ENCODE measurements around the gene APBA2.
"Not testable (repeated sequence)": the region's sequence is repeated elsewhere in the genome, so short reads cannot be mapped to it uniquely, and the experiment has no call there.

APBA2 gene

GRCh38 chr15:29151484-29151857 lies 265.7 kb downstream of the APBA2 start:
- Histone ChIP-seq H3K36me3 (ENCODE audit: control insufficient read depth in 5 of 5, insufficient read depth in 5 of 5, low read length in 5 of 5) (no peaks in the 10 kb centered on the region), H3K27me3 (ENCODE audit: control insufficient read depth in 5 of 5, insufficient read depth in 4 of 5, low read length in 5 of 5) (no peaks in the 10 kb centered on the region), H3K27ac (ENCODE audit: low read depth, low read length) (no peak overlapping the region), H3K9me3 (ENCODE audit: control insufficient read depth in 5 of 5, low read length in 5 of 5) (peaks cover 0 to 13% (median 0%) of the 10 kb centered on the region in 5 donors), H3K9ac (ENCODE audit: low read length in 5 of 5) (no peak overlapping the region), H3K4me1 (ENCODE audit: control insufficient read depth in 5 of 5, insufficient read depth in 5 of 5, low read length in 5 of 5) (no peaks in the 10 kb centered on the region), H3K4me3 (ENCODE audit: low read depth in 1 of 5, low read length in 5 of 5) (no peak overlapping the region)

GRCh38 chr15:29156521-29156920 lies 270.7 kb downstream of the APBA2 start:
- no peak overlapping the region for H3K4me3 ChIP-seq (ENCODE audit: low read depth in 1 of 5, low read length in 5 of 5)
- H3K4me1 ChIP-seq (ENCODE audit: control insufficient read depth in 5 of 5, insufficient read depth in 5 of 5, low read length in 5 of 5): no peaks in the 10 kb centered on the region
- H3K27me3 ChIP-seq (ENCODE audit: control insufficient read depth in 5 of 5, insufficient read depth in 4 of 5, low read length in 5 of 5): no peaks in the 10 kb centered on the region
- H3K27ac ChIP-seq (ENCODE audit: low read depth, low read length): no peak overlapping the region
- H3K9me3 ChIP-seq (ENCODE audit: control insufficient read depth in 5 of 5, low read length in 5 of 5): peaks cover 6 to 22% (median 14%) of the 10 kb centered on the region in 5 donors
- H3K9ac ChIP-seq (ENCODE audit: low read length in 5 of 5): no peak overlapping the region
- no peaks in the 10 kb centered on the region for H3K36me3 ChIP-seq (ENCODE audit: control insufficient read depth in 5 of 5, insufficient read depth in 5 of 5, low read length in 5 of 5)

- Histone ChIP-seq H3K4me3 (ENCODE audit: low read depth in 1 of 5, low read length in 5 of 5) (no peak overlapping the region), H3K4me1 (ENCODE audit: control insufficient read depth in 5 of 5, insufficient read depth in 5 of 5, low read length in 5 of 5) (no peaks in the 10 kb centered on the region), H3K27ac (ENCODE audit: low read depth, low read length) (no peak overlapping the region)
Measured at GRCh38 chr15:29159771-29160455, 274.1 kb downstream of the APBA2 start.

DNA sequence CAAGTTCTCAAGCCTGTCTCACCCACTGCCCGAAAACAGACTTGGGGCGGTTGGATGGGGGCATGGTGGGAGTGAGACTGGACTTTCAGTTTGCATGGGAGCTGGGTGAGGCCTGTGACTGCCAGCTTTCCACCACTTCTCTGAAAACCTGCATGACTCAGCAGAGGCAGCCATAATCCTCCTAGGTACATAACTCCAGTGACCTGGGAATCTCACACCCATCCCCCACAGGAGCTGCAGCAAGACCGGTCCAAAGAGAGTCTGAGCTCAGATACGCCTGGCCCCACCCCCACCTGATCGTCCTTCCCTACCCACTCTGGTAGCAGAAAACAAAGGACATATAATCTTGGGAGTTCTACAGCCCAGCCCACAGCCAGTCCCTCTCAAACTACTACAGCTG lies 276.6 kb downstream of the APBA2 start:
- H3K4me3 ChIP-seq (ENCODE audit: low read depth in 1 of 5, low read length in 5 of 5): no peak overlapping the region
- H3K27ac ChIP-seq (ENCODE audit: low read depth, low read length): no peak overlapping the region
- H3K36me3 ChIP-seq (ENCODE audit: control insufficient read depth in 5 of 5, insufficient read depth in 5 of 5, low read length in 5 of 5): no peaks in the 10 kb centered on the region
- no peak overlapping the region for H3K9ac ChIP-seq (ENCODE audit: low read length in 5 of 5)
- H3K9me3 ChIP-seq (ENCODE audit: control insufficient read depth in 5 of 5, low read length in 5 of 5): peaks cover 6 to 29% (median 20%) of the 10 kb centered on the region in 5 donors
- H3K4me1 ChIP-seq (ENCODE audit: control insufficient read depth in 5 of 5, insufficient read depth in 5 of 5, low read length in 5 of 5): no peaks in the 10 kb centered on the region
- no peaks in the 10 kb centered on the region for H3K27me3 ChIP-seq (ENCODE audit: control insufficient read depth in 5 of 5, insufficient read depth in 4 of 5, low read length in 5 of 5)

More at GRCh38 chr15:29159771-29160455, 274.1 kb downstream of the APBA2 start:
- Histone ChIP-seq H3K9ac (ENCODE audit: low read length in 5 of 5) (no peak overlapping the region), H3K36me3 (ENCODE audit: control insufficient read depth in 5 of 5, insufficient read depth in 5 of 5, low read length in 5 of 5) (no peaks in the 10 kb centered on the region), H3K27me3 (ENCODE audit: control insufficient read depth in 5 of 5, insufficient read depth in 4 of 5, low read length in 5 of 5) (no peaks in the 10 kb centered on the region), H3K9me3 (ENCODE audit: control insufficient read depth in 5 of 5, low read length in 5 of 5) (peaks cover 6 to 29% (median 20%) of the 10 kb centered on the region in 5 donors)

DNA sequence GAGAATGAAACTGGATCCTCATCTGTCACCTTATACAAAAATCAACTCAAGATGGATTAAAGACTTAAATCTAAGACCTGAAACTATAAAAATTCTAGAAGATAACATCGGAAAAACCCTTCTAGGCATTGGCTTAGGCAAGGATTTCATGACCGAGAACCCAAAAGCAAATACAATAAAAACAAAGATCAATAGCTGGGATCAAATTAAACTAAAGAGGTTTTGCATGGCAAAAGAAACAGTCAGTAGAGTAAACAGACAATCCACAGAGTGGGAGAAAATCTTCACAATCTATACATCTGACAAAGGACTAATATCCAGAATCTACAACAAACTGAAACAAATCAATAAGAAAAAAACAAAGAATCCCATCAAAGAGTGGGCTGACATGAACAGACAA lies 281.3 kb downstream of the APBA2 start:
- H3K36me3 ChIP-seq (ENCODE audit: control insufficient read depth in 5 of 5, insufficient read depth in 5 of 5, low read length in 5 of 5); H3K9ac ChIP-seq (ENCODE audit: low read length in 5 of 5); H3K27me3 ChIP-seq (ENCODE audit: control insufficient read depth in 5 of 5, insufficient read depth in 4 of 5, low read length in 5 of 5); H3K4me3 ChIP-seq (ENCODE audit: low read depth in 1 of 5, low read length in 5 of 5); H3K27ac ChIP-seq (ENCODE audit: low read depth, low read length); H3K4me1 ChIP-seq (ENCODE audit: control insufficient read depth in 5 of 5, insufficient read depth in 5 of 5, low read length in 5 of 5): not testable (repeated sequence)
- H3K9me3 ChIP-seq (ENCODE audit: control insufficient read depth in 5 of 5, low read length in 5 of 5): peaks cover 0 to 11% (median 4%) of the 10 kb centered on the region in 5 donors

Measured in subcutaneous abdominal adipose tissue (tissue), 5 donors.